8988T (cell line): Measurements from ENCODE around the gene HOTAIR.

Experiments used
- DNase-seq: peaks from one replicate; pipeline ENCODE4 v3.0.0; 2011

HOTAIR gene

GRCh38 chr12:54010972-54011664 is 36.4 kb upstream of the HOTAIR start:
- no peak for DNase-seq

GRCh38 chr12:54010053-54010971 is 35.6 kb upstream of the HOTAIR start:
- DNase-seq: no peak

- no peak for DNase-seq
Observed at GRCh38 chr12:54009171-54010052, 34.7 kb upstream of the HOTAIR start.

- no peak for DNase-seq
Observed at GRCh38 chr12:54008260-54008552, 33.5 kb upstream of the HOTAIR start.

GRCh38 chr12:54007538-54008259 is 32.9 kb upstream of the HOTAIR start:
- DNase-seq: no peak

GRCh38 chr12:54006559-54007220 is 31.9 kb upstream of the HOTAIR start:
- DNase-seq: no peak

- DNase-seq: peak; percentile 95
Observed at GRCh38 chr12:54005853-54006558, 31.3 kb upstream of the HOTAIR start.

GRCh38 chr12:54005531-54005852 is 30.7 kb upstream of the HOTAIR start:
- DNase-seq: no peak

GRCh38 chr12:54004841-54005530 is 30.2 kb upstream of the HOTAIR start:
- no peak for DNase-seq

- DNase-seq: no peak
Observed at GRCh38 chr12:54004063-54004840, 29.5 kb upstream of the HOTAIR start.

- DNase-seq: no peak
Observed at GRCh38 chr12:54003625-54004024, 28.9 kb upstream of the HOTAIR start.

GRCh38 chr12:54002915-54003389 is 28.2 kb upstream of the HOTAIR start:
- no peak for DNase-seq

GRCh38 chr12:54002278-54002914 is 27.6 kb upstream of the HOTAIR start:
- no peak for DNase-seq

- no peak for DNase-seq
Observed at GRCh38 chr12:54001283-54002187, 26.8 kb upstream of the HOTAIR start.

GRCh38 chr12:54000116-54001114 is 25.7 kb upstream of the HOTAIR start, which contains the start of gene HOXC9:
Gene HOXC9 (plus strand): TSS chr12:54000161. CDS start chr12:54000189, 28 bp downstream.
- no peak for DNase-seq

- DNase-seq: no peak
Observed at GRCh38 chr12:53999559-54000115, 24.9 kb upstream of the HOTAIR start.

- no peak for DNase-seq
Observed at GRCh38 chr12:53998900-53999236, 24.1 kb upstream of the HOTAIR start.
